ENCODE measurements around the gene NUAK1. TPM values are rescaled to one million over a fixed set of nuclear protein-coding genes. Genes with fewer than 3 reads are reported as not detected.

The NUAK1 gene
- total RNA-seq, 1 experiment from 2014 or later: 10.1 TPM

DNA sequence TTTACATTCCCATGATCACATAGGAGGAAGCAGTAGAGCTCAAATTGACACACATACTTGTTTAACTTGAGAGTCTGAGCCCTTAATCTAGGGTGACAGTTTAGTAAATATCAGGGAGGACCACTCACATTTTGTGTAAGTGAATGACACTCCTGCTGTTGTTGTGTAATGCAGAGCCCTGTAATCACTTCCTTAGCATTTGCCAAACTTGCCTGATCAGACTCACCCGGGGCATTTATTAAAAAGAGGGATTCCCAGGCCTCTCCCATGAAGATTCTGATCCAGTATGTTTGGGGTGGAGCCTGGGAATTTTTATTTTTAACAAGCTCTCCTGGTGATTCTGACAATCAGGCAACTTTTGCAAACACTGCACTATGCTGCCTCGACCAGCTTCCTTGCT, 119.6 kb downstream of the NUAK1 start:
- Histone ChIP-seq H3K4me1 (ENCODE audit: insufficient read depth, low read length) (no peaks in the 10 kb centered on the region), H3T11ph (ENCODE audit: low read length) (no peak overlapping the region), H3K23ac (ENCODE audit: insufficient read length, low read depth, low read length) (no peak overlapping the region), H3K4me2 (ENCODE audit: insufficient read depth, insufficient read length, low read length) (no peak overlapping the region), H3K9ac (ENCODE audit: extremely low read depth, insufficient read length, low read length) (no peak overlapping the region), H4K20me1 (ENCODE audit: control insufficient read depth, insufficient read depth, insufficient read length) (no peaks in the 10 kb centered on the region), H3K79me1 (ENCODE audit: insufficient read depth, low read depth, low read length, poor library complexity, severe bottlenecking) (no peaks in the 10 kb centered on the region), H3K18ac (ENCODE audit: insufficient read length, low read depth, low read length) (no peak overlapping the region), H3K79me2 (ENCODE audit: insufficient read depth, low read length) (no peaks in the 10 kb centered on the region), H3K4ac (ENCODE audit: low read depth, low read length) (no peak overlapping the region), H3K27me3 (ENCODE audit: insufficient read depth, low read length) (no peaks in the 10 kb centered on the region), H3K9me3 (ENCODE audit: control insufficient read depth, low read depth, low read length) (peaks cover 18% of the 10 kb centered on the region), H2BK12ac (ENCODE audit: insufficient read length, low read depth, low read length) (no peak overlapping the region), H4K5ac (ENCODE audit: insufficient read length, low read depth, low read length) (no peak overlapping the region), H3K27ac (ENCODE audit: insufficient read length, low read depth, low read length) (no peak overlapping the region), H2BK5ac (ENCODE audit: insufficient read length, low read length) (no peak overlapping the region), H3K56ac (ENCODE audit: insufficient read length, low read depth, low read length) (no peak overlapping the region), H2AFZ (ENCODE audit: low read length) (no peak overlapping the region), H2BK20ac (ENCODE audit: low read depth, low read length, poor library complexity, severe bottlenecking) (no peak overlapping the region), H2BK120ac (ENCODE audit: low read depth, low read length, poor library complexity, severe bottlenecking) (no peak overlapping the region), H3K14ac (ENCODE audit: insufficient read depth, low read length) (no peak overlapping the region), H3K23me2 (ENCODE audit: insufficient read length, low read depth, low read length, poor library complexity, severe bottlenecking) (no peaks in the 10 kb centered on the region), H2AK5ac (ENCODE audit: insufficient read length, low read length) (no peak overlapping the region), H4K91ac (ENCODE audit: insufficient read length, low read depth, low read length) (no peak overlapping the region), H2BK15ac (ENCODE audit: low read depth, low read length) (no peak overlapping the region), H4K8ac (replicated peaks; ENCODE audit: insufficient read length, low read depth, low read length) (no peak overlapping the region)
- TF ChIP-seq, protein P1, sequence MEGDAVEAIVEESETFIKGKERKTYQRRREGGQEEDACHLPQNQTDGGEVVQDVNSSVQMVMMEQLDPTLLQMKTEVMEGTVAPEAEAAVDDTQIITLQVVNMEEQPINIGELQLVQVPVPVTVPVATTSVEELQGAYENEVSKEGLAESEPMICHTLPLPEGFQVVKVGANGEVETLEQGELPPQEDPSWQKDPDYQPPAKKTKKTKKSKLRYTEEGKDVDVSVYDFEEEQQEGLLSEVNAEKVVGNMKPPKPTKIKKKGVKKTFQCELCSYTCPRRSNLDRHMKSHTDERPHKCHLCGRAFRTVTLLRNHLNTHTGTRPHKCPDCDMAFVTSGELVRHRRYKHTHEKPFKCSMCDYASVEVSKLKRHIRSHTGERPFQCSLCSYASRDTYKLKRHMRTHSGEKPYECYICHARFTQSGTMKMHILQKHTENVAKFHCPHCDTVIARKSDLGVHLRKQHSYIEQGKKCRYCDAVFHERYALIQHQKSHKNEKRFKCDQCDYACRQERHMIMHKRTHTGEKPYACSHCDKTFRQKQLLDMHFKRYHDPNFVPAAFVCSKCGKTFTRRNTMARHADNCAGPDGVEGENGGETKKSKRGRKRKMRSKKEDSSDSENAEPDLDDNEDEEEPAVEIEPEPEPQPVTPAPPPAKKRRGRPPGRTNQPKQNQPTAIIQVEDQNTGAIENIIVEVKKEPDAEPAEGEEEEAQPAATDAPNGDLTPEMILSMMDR (conservative IDR thresholded peaks at IDR 0.05): no peak
- peaks cover 3 to 6% of the 10 kb centered on the region in 2 experiments; a peak in 2 of 4 replicates for H3K4me1 Mint-ChIP-seq
- no CpG with 5 or more reads among the region's 2 CpGs for WGBS (ENCODE audit: extremely low coverage, insufficient read length, low lambda C conversion rate)
- DNase-seq: no peak
- no peak overlapping the region for H3K27ac Mint-ChIP-seq
- H3K4me3 Mint-ChIP-seq: no peak overlapping the region
- peaks cover 28 to 29% of the 10 kb centered on the region in 2 experiments for H3K9me3 Mint-ChIP-seq
- no peaks in the 10 kb centered on the region; the same call in 1 of the 2 replicates for H3K27me3 Mint-ChIP-seq (ENCODE audit: low read depth)
- H3K36me3 Mint-ChIP-seq (ENCODE audit: insufficient read depth in 1 of 3, low read depth in 3 of 3): peaks cover 12 to 33% (median 22%) of the 10 kb centered on the region in 3 experiments

Measured in H9 (cell line).